ENCODE data around the gene FBLN1.

FBLN1 gene

GRCh38 chr22:45518136-45518535 is 15.5 kb downstream of the FBLN1 start:
- Histone ChIP-seq H3K9me3 (ENCODE audit: insufficient read depth, low read length) (no peaks in the 10 kb centered on the region), H2AFZ (ENCODE audit: low read depth, low read length, severe bottlenecking) (no peak overlapping the region), H3F3A (ENCODE audit: insufficient read depth) (no peaks in the 10 kb centered on the region), H4K20me1 (ENCODE audit: low read depth, low read length) (no peaks in the 10 kb centered on the region), H3K4me2 (ENCODE audit: low read depth, low read length, poor library complexity, severe bottlenecking) (no peak overlapping the region), H3K9ac (ENCODE audit: low read length) (no peak overlapping the region), H3K27ac (ENCODE audit: low read depth, low read length) (no peak overlapping the region), H3K27me3 (ENCODE audit: low read length) (no peaks in the 10 kb centered on the region), H3K9me2 (replicated peaks; ENCODE audit: insufficient read depth, low read length) (no peaks in the 10 kb centered on the region), H3K79me2 (ENCODE audit: insufficient read depth, low read length) (no peaks in the 10 kb centered on the region), H3K36me3 (ENCODE audit: low read length) (no peaks in the 10 kb centered on the region), H3K4me3 (ENCODE audit: insufficient read depth, low read length, poor library complexity, severe bottlenecking) (no peak overlapping the region)
- TF ChIP-seq EZH2phosphoT487 (conservative IDR thresholded peaks at IDR 0.05; ENCODE audit: low read length) (no peak), CTCF (IDR thresholded peaks at IDR 0.05; ENCODE audit: insufficient read depth, low read length, poor library complexity, severe bottlenecking) (no peak)

- H3K27me3 ChIP-seq (ENCODE audit: low read length): no peaks in the 10 kb centered on the region
- H3K4me3 ChIP-seq (ENCODE audit: insufficient read depth, low read length, poor library complexity, severe bottlenecking): no peak overlapping the region
- H3K27ac ChIP-seq (ENCODE audit: low read depth, low read length): no peak overlapping the region
- H3F3A ChIP-seq (ENCODE audit: insufficient read depth): no peaks in the 10 kb centered on the region
- no peaks in the 10 kb centered on the region for H3K79me2 ChIP-seq (ENCODE audit: insufficient read depth, low read length)
- no peak overlapping the region for H2AFZ ChIP-seq (ENCODE audit: low read depth, low read length, severe bottlenecking)
- no peaks in the 10 kb centered on the region for H3K9me3 ChIP-seq (ENCODE audit: insufficient read depth, low read length)
- no peaks in the 10 kb centered on the region for H3K36me3 ChIP-seq (ENCODE audit: low read length)
- TF ChIP-seq CTCF (IDR thresholded peaks at IDR 0.05; ENCODE audit: insufficient read depth, low read length, poor library complexity, severe bottlenecking) (no peak), EZH2phosphoT487 (conservative IDR thresholded peaks at IDR 0.05; ENCODE audit: low read length) (no peak)
- no peaks in the 10 kb centered on the region for H3K9me2 ChIP-seq (replicated peaks; ENCODE audit: insufficient read depth, low read length)
- H4K20me1 ChIP-seq (ENCODE audit: low read depth, low read length): no peaks in the 10 kb centered on the region
- H3K9ac ChIP-seq (ENCODE audit: low read length): no peak overlapping the region
- no peak overlapping the region for H3K4me2 ChIP-seq (ENCODE audit: low read depth, low read length, poor library complexity, severe bottlenecking)
Measured at GRCh38 chr22:45518580-45518991, 15.9 kb downstream of the FBLN1 start.

- Histone ChIP-seq H3K9ac (ENCODE audit: low read length) (no peak overlapping the region), H3F3A (ENCODE audit: insufficient read depth) (no peaks in the 10 kb centered on the region), H3K9me2 (replicated peaks; ENCODE audit: insufficient read depth, low read length) (no peaks in the 10 kb centered on the region), H3K9me3 (ENCODE audit: insufficient read depth, low read length) (no peaks in the 10 kb centered on the region), H3K36me3 (ENCODE audit: low read length) (no peaks in the 10 kb centered on the region), H3K4me3 (ENCODE audit: insufficient read depth, low read length, poor library complexity, severe bottlenecking) (no peak overlapping the region), H3K27me3 (ENCODE audit: low read length) (no peaks in the 10 kb centered on the region), H3K4me2 (ENCODE audit: low read depth, low read length, poor library complexity, severe bottlenecking) (no peak overlapping the region), H3K27ac (ENCODE audit: low read depth, low read length) (no peak overlapping the region), H2AFZ (ENCODE audit: low read depth, low read length, severe bottlenecking) (no peak overlapping the region), H3K79me2 (ENCODE audit: insufficient read depth, low read length) (no peaks in the 10 kb centered on the region), H4K20me1 (ENCODE audit: low read depth, low read length) (no peaks in the 10 kb centered on the region)
- no peak for TF ChIP-seq EZH2phosphoT487 (conservative IDR thresholded peaks at IDR 0.05; ENCODE audit: low read length)
- no peak for TF ChIP-seq CTCF (IDR thresholded peaks at IDR 0.05; ENCODE audit: insufficient read depth, low read length, poor library complexity, severe bottlenecking)
Measured at GRCh38 chr22:45521178-45521577, 18.5 kb downstream of the FBLN1 start.
